HG03066 (cell line): ENCODE measurements around the gene STPG3.
"Not testable (repeated sequence)": the region's sequence is repeated elsewhere in the genome, so short reads cannot be mapped to it uniquely, and the experiment has no call there.

ENCODE experiments used
- ATAC-seq: cut with Tn5 transposase; IDR thresholded peaks from one replicate; pipeline ENCODE4 v1.9.1; 2021; ENCODE audit warnings: low read depth; ENCODE audit not compliant: unreplicated experiment

Gene STPG3

DNA sequence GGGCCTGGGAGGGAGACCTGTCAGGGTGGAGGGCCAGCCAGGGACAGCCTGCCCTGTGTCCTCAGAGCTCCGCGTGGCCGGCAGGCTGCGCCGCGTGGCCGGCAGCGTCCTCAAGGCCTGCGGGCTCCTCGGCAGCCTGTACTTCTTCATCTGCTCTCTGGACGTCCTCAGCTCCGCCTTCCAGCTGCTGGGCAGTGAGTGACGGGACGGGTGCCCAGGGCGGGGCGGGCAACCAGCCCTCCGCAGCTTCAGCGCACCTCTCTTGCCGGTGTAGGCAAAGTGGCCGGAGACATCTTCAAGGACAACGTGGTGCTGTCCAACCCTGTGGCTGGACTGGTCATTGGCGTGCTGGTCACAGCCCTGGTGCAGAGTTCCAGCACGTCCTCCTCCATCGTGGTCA lies 18.6 kb upstream of the STPG3 start:
- no peak for ATAC-seq

DNA sequence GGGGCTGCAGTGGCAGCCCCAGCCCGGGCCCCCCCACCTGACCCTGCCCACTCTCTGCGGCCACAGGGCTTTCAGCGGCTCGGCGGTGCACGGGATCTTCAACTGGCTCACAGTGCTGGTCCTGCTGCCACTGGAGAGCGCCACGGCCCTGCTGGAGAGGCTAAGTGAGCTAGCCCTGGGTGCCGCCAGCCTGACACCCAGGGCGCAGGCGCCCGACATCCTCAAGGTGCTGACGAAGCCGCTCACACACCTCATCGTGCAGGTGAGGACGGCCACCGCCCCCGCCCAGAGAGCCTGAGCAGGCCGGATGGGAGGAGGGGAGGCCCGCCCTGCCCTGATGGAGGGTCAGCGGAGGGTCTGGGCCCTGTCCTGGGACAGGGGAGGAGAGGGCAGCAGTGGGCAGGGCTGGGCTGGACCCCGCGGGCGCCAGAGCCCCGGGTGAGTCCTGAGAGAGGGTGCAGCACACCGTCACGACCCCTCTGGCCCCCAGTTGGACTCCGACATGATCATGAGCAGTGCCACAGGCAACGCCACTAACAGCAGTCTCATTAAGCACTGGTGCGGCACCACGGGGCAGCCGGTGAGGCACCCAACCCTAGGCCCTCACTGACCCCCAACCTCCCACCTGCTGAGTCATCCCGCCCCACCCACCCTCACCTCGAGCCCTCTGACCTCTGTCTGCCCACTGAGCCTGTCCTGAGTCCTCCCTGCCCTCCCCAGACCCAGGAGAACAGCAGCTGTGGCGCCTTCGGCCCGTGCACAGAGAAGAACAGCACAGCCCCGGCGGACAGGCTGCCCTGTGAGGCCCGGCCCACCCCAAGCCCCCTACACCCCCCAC lies 17.7 kb upstream of the STPG3 start:
- ATAC-seq: no peak

GRCh38 chr9:137234055-137234697 lies 16.9 kb upstream of the STPG3 start:
- ATAC-seq: no peak

GRCh38 chr9:137234758-137235423 lies 16.2 kb upstream of the STPG3 start:
- no peak for ATAC-seq

DNA sequence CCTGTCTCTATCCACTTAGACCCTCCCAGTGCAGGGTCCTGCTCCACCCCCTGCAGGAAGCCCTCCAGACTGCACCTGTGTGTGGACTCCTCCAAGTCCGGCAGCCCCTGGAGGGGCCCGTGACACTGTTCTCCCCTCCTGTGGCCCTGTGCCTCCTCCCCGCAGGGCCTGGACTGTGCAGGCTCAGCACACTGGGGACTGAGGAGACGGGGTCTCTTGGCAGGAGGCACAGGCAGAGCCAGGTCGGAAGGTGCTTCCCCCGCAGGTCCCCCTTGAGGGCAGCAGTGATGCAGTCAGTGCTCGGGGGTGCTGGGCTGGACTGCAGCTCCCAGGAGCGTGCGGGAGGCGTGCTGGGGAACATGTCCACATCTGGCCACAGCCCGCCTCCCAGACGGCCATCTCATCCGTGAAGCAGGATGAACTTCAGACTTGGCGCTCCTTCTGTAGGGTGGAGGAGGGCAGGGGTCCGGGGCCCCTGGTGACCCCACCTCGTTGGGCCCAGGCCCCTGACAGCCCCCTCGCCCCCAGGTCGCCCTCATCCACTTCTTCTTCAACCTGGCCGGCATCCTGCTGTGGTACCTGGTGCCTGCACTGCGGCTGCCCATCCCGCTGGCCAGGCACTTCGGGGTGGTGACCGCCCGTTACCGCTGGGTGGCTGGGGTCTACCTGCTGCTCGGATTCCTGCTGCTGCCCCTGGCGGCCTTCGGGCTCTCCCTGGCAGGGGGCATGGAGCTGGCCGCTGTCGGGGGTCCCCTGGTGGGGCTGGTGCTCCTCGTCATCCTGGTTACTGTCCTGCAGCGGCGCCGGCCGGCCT lies 15.5 kb upstream of the STPG3 start:
- ATAC-seq: no peak

GRCh38 chr9:137236238-137236935 lies 14.7 kb upstream of the STPG3 start:
- ATAC-seq: no peak

DNA sequence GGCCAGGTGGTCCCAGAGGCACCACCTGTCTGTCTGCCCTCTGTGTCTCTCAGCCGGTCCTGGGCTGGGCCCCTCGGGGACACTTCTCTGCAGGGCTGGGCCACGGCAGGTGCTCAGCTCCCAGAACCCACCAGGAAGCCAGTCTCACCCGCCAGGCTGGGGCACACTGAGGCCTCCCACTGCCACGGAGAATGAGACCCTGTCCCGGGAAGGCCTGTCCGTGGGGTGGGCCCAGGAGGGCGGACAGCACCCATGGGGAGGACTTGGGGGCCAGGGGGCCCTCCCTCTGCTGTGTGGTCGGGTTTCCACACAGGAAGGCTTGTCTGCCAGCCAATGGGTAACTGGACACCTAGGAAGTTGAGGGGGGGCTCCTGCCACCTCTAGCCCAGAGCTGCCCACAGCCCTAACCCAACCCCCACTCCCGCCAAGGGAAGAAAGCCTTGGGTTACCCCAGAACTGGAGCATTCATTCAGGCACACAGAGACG lies 14.1 kb upstream of the STPG3 start:
- no peak for ATAC-seq

- ATAC-seq: no peak
Observed at GRCh38 chr9:137237759-137238726, 13.0 kb upstream of the STPG3 start.

- not testable (repeated sequence) for ATAC-seq
Observed at GRCh38 chr9:137239541-137240200, 11.4 kb upstream of the STPG3 start.

DNA sequence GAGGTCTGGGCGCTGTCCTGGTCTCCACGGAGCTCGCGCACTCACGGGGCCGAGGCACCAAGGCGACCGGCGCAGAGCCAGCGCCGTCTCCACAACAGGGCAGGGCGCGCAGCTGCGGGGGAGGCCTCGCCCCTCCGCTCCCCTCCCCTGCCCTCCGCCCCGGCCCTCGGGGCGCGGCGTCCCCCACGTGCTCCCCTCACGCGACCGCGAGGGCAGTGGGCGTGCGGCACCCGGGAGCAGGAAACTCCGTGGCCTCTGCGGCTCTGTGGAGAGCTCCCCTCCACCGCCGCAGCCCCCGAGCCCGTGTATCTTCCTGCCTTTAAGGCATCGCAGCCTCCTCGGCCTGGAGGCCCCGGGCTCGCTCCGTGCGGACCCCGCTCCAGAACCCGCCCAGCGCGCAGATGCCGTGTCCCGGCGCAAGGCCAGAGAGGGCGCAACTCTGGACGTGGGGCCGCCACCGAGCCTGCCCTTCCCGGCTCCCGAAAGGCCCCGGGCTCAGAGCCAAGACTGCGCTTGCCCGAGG lies 10.7 kb upstream of the STPG3 start:
- ATAC-seq: peak; percentile 21

- ATAC-seq: peak; percentile 84
Observed at GRCh38 chr9:137240841-137241489, 10.1 kb upstream of the STPG3 start, which contains the start of gene TUBB4B. Gene TUBB4B, plus strand, starts transcription at chr9:137241287. Its CDS starts 74 bp downstream, at chr9:137241361.

GRCh38 chr9:137241490-137242268 lies 9.4 kb upstream of the STPG3 start:
- ATAC-seq: peak; percentile 10

- no peak for ATAC-seq
Observed at GRCh38 chr9:137242269-137243203, 8.6 kb upstream of the STPG3 start.

DNA sequence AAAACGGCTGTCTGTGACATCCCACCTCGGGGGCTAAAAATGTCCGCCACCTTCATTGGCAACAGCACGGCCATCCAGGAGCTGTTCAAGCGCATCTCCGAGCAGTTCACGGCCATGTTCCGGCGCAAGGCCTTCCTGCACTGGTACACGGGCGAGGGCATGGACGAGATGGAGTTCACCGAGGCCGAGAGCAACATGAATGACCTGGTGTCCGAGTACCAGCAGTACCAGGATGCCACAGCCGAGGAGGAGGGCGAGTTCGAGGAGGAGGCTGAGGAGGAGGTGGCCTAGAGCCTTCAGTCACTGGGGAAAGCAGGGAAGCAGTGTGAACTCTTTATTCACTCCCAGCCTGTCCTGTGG lies 7.8 kb upstream of the STPG3 start:
- not testable (repeated sequence) for ATAC-seq

DNA sequence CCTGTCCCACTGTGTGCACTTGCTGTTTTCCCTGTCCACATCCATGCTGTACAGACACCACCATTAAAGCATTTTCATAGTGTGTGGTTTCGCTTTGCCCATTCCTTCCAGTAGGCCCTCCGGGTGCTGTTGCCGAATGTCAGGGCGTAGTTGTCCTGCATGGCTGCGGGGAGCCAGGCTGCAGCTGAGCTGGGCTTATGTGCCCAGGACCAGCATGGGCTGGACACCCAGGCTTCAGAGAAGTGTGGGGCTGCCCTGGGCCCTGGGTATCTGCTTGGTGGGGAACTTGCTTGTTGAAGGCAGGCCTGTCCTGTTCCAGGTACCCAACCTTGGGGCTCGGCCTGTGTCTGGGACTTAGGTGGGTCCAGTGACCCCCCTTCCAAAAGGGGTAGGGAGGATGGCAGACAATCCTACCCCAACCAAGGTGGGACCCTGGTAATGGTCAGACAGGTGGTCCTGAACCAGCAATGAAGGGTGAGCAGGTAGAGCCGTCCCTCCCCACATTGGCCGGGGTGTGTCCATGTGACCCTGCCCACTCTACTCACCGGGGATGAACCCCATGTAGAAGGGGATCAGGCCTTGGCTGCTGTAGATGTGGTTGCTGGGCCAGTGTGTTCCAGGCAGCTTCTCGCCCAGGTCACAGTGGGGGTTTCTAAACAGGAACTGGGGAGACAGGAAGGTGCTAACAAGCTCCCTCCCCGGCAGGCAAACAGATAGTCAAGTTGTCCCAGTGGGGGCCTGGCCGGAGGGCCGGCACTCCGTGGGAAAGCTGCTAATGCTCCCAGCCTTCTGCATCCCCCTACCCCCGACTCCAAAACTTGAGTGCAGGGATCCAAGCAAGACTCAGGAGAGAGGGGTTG lies 7.2 kb upstream of the STPG3 start:
- ATAC-seq: no peak
